Uterus (tissue), 4 donors: ENCODE results near the gene PNLIP. TPM values are rescaled to one million over a fixed set of nuclear protein-coding genes. Genes with fewer than 3 reads are reported as not detected.

Experiments used
- DNase-seq, 2 donors: peaks; one replicate each; pipeline ENCODE4 v3.0.0-alpha.2; 2019 to 2020
- H3K27ac ChIP-seq, 2 donors: fragments of 200-600 bp; sonication (generic); 1 replicate in 1 of 2; 2 replicates in 1 of 2; pipeline ENCODE4 v1.5.1; 2016 to 2018
- H3K27me3 ChIP-seq, 2 donors: fragments of 200-600 bp; sonication (generic); one replicate each; pipeline ENCODE4 v1.5.1; 2018 to 2019; ENCODE audit warnings: control low read depth in 1 of 2
- H3K36me3 ChIP-seq, 2 donors: fragments of 200-600 bp; sonication (generic); one replicate each; pipeline ENCODE4 v1.5.1; 2019; ENCODE audit warnings: control low read depth in 1 of 2
- H3K4me1 ChIP-seq, 2 donors: fragments of 200-600 bp; sonication (generic); one replicate each; pipeline ENCODE4 v1.5.1; 2018 to 2019; ENCODE audit warnings: control low read depth in 1 of 2
- H3K4me3 ChIP-seq, 2 donors: fragments of 200-600 bp; sonication (generic); 1 replicate in 1 of 2; 2 replicates in 1 of 2; pipeline ENCODE4 v1.5.1; 2018 to 2019; ENCODE audit warnings: mild to moderate bottlenecking in 1 of 2
- H3K9me3 ChIP-seq, 2 donors: fragments of 200-600 bp; sonication (generic); one replicate each; pipeline ENCODE4 v1.5.1; 2019; ENCODE audit warnings: control low read depth in 1 of 2
- CTCF ChIP-seq, 4 experiments: fragments of 200-600 bp in 2 of 4; fragments of 450-650 bp in 2 of 4; sonication (generic) in 2 of 4; IDR thresholded peaks; one replicate each; pipeline ENCODE4 v1.5.1; 2016 to 2019; ENCODE audit warnings: antibody characterized with exemption in 4 of 4, mild to moderate bottlenecking in 2 of 4, moderate library complexity in 1 of 4
- POLR2A ChIP-seq, 2 donors: fragments of 450-650 bp; IDR thresholded peaks; one replicate each; pipeline ENCODE4 v1.6.1; 2016; ENCODE audit warnings: antibody characterized with exemption in 2 of 2, mild to moderate bottlenecking in 1 of 2, moderate library complexity in 1 of 2
- intact Hi-C: fragments of 100-400 bp; cut with DNase I; formaldehyde crosslinking; loops from one replicate; pipeline ENCODE4 v1.15.1; 2023; ENCODE audit warnings: low total_unique reads
- total RNA-seq, 4 donors: library from RNA; depleted of rRNA in 3 of 4; stranded (reverse); fragments of >200 nt in 3 of 4; gene quantifications; one replicate each; pipeline versions ENCODE4 v1.1.0 to v1.2.4, GENCODE V29; 2014 to 2023
- donor health status: DM: yes; HTN: yes; CAD: no.

PNLIP gene
- total RNA-seq, 4 donors from 2014 or later: not detected

- TF ChIP-seq POLR2A (IDR thresholded peaks at IDR 0.05) (no peak), CTCF (IDR thresholded peaks at IDR 0.05) (no peak)
- Histone ChIP-seq H3K9me3 (no peaks in the 10 kb centered on the region), H3K27me3 (no peaks in the 10 kb centered on the region), H3K36me3 (no peaks in the 10 kb centered on the region), H3K4me3 (no peak overlapping the region), H3K4me1 (no peaks in the 10 kb centered on the region), H3K27ac (no peak overlapping the region)
- intact Hi-C loops: no loop called here
- DNase-seq: no peak
Measured at GRCh38 chr10:116566932-116567331, 21.2 kb downstream of the PNLIP start.

DNA sequence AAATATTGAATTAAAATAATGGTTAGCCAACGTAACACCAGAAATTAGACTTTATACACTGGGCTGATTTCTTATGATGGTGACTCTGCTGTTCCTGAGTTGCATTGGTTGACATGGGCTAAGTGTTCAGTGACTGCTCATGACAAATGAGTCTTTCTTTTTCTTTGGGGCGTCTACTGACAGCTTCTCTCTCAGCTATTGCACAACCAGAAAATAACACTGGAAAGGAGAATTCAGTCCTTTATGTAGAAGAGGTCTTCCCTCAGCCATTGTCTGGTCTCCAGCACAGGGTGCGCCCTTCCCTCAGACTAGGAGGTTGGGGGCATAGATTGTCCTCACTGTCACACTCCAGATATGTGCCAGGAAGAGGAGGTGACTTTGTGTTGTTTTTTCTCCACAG, 21.6 kb downstream of the PNLIP start:
- no peak for DNase-seq
- Histone ChIP-seq H3K4me1 (no peaks in the 10 kb centered on the region), H3K27me3 (no peaks in the 10 kb centered on the region), H3K4me3 (no peak overlapping the region), H3K27ac (no peak overlapping the region), H3K36me3 (no peaks in the 10 kb centered on the region), H3K9me3 (no peaks in the 10 kb centered on the region)
- TF ChIP-seq POLR2A (IDR thresholded peaks at IDR 0.05): no peak
- no peak for TF ChIP-seq CTCF (IDR thresholded peaks at IDR 0.05)
- intact Hi-C loops: no loop called here

DNA sequence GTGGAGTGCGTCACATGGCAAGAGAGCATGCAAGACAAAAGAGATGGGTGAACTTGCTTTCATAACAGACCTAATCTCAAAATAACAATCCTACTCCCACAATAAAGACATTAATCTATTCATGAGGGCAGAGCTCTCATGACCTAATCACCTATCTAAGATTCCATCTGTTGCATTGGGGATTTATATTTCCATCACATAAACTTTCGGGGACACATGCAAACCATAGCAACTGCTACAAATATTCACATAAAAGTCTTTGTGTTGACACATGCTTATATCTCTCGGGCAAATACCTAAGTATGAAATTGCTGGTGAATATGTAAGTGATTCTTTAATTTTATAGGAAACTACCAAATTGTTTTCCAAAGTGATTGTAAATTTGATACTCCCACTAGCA, 29.1 kb downstream of the PNLIP start:
- Histone ChIP-seq H3K36me3 (no peaks in the 10 kb centered on the region), H3K27ac (no peak overlapping the region), H3K4me3 (no peak overlapping the region), H3K9me3 (no peaks in the 10 kb centered on the region), H3K4me1 (no peaks in the 10 kb centered on the region), H3K27me3 (no peaks in the 10 kb centered on the region)
- intact Hi-C loops: no loop called here
- TF ChIP-seq CTCF (IDR thresholded peaks at IDR 0.05) (no peak), POLR2A (IDR thresholded peaks at IDR 0.05) (no peak)
- DNase-seq: no peak

- no peaks in the 10 kb centered on the region for H3K9me3 ChIP-seq
- no peak overlapping the region for H3K27ac ChIP-seq
- H3K4me3 ChIP-seq: no peak overlapping the region
- no peak for DNase-seq
- TF ChIP-seq CTCF (IDR thresholded peaks at IDR 0.05) (no peak), POLR2A (IDR thresholded peaks at IDR 0.05) (no peak)
- H3K4me1 ChIP-seq: no peaks in the 10 kb centered on the region
- no peaks in the 10 kb centered on the region for H3K36me3 ChIP-seq
- no peaks in the 10 kb centered on the region for H3K27me3 ChIP-seq
- intact Hi-C loops: no loop called here
Measured at GRCh38 chr10:116587878-116588591, 42.3 kb downstream of the PNLIP start.

DNA sequence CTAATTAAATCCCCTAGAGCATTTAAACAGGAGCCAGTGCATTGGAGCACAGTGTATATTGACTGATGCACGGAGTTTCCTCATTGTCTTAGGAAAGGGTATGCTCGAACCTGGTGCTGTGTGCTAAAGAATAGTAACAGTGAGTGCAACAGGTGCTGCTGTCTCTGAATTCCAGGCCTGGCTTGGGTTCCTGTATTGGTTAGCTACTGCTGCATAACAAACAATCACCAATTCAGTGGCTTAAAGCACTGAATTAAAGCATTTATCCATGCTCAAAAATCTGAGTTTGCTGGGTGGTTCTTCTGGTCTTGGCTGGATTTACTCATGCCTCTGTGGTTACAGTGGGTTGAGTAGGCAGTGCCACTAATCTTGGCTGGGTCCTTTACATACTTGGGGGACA, 43.3 kb downstream of the PNLIP start:
- Histone ChIP-seq H3K4me3 (no peak overlapping the region), H3K27me3 (no peaks in the 10 kb centered on the region), H3K4me1 (no peaks in the 10 kb centered on the region), H3K36me3 (no peaks in the 10 kb centered on the region), H3K9me3 (no peaks in the 10 kb centered on the region), H3K27ac (no peak overlapping the region)
- intact Hi-C loops: no loop called here
- no peak for TF ChIP-seq POLR2A (IDR thresholded peaks at IDR 0.05)
- TF ChIP-seq CTCF (IDR thresholded peaks at IDR 0.05): no peak
- DNase-seq: no peak
